Measurements from ENCODE around the gene CMTM7.
"Not testable (repeated sequence)": the region's sequence is repeated elsewhere in the genome, so short reads cannot be mapped to it uniquely, and the experiment has no call there.

Gene CMTM7

DNA sequence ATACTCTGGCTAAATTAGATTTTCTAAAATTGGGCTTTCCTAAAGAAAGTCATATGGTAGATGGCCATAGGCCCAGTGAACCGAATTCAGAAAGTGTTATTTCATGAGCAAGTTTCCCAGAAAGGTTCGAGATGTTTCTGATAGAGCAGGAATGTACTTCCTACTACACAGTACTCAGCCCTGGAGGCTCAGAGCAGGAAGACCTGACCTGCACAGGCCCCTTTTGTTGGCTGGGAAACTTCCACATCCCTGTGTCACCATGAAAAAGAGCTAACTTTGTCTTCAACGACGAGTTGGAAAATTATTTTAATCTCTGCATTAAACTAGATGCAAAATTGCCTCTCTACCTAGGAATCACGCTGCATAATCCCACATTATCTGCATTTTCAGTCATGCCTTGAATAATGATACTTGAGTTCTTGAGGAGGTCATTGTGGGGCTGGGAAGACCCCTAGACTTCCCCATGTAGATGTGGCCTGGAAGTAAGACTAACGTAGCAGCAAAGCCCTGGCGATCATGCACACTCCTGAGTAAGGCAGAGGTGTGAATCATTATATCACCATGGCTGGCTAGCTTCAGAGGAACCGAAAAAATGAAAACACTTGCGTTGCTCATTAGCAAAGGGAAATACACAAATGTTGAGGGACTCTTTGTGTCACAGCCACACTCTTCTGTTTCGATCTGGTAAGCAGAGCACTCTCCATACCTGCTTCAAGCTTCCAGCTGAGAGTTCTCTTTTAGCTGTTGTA is 47.1 kb downstream of the CMTM7 start:
- no peak for DNase-seq

DNA sequence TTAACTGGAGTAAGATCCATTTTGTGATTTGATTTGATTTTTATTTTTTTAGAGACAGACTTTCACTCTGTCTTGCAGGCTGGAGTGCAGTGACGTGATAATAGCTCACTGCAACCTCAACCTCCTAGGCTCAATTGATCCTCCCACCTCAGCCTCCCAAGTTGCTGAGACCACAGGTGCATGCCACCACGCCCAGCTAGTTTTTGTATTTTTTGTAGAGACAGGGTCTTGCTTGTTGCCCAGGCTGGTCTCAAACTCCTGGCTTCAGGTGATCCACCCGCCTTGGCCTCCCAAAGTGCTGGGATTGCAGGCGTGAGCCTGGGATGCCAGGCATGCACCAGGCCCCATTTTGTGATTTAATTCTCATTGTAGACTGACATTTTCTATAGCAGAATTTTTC is 47.8 kb downstream of the CMTM7 start:
- DNase-seq, result not testable (repeated sequence)

DNA sequence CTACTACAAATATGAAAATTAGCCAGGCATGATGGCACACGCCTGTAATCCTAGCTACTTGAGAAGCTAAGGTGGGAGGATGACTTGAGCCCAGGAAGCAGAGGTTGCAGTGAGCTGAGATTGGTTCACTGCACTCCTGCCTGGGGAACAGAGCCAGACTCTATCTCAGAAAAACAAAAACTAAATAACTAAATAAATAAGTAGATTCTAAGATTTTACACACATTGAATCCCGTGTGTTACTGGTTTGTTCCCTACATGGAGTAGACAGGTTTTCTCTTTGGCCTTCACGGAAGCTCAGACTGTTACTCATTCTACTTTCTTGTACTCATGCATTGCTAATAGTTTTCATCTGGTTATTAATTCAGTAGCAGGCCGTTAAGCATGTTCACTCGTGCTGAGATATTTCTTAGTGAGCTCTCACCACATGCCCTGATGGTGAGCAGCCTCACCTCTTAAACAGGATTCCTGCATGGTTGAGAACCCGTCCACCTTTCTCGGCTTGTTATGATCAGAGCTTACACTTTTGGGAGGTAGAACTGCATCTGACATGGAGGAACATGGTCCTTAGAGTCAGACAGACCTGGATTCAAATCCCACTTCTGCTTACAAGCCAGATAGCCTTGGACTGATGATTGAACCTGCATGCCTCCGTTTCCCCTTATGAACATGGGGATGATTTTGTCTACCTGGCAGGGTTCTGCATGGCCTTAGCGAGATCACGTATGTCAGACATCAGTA is 49.1 kb downstream of the CMTM7 start:
- no peak for DNase-seq

DNA sequence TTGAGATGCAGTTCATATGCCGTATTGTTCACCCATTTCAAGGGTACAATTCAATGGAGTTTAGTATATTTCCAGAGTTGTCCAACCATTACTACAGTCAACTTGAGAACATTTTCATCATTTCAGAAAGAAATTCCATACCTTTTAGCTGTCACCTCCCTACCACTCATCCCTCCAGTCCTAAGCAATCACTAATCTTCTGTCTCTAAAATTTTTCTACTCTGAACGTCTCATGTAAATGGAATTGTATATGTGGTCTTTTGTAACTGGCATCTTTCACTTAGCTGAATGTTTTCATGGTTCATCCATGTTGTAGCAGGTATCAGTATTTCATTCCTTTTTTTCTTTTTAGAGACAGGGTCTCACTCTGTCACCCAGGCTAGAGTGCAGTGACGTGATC is 51.1 kb downstream of the CMTM7 start:
- DNase-seq, result no peak

DNA sequence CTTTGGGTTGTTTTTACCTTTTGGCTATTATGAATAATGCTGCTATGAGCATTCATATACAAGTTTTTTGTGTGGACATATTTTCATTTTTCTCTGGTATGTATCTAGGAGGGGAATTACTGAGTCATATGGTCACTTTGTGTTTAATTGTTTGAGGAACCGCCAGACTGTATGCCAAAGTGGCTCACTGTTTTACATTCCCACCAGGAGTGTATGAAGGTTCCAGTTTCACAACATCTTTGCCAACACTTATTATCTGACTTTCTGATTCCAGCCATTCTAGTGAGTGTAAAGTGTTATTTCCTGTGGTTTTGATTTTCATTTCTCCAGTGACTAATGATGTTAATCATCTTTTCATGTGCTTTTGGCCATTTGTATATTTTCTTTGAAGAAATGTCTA is 51.8 kb downstream of the CMTM7 start:
- no peak for DNase-seq

DNA sequence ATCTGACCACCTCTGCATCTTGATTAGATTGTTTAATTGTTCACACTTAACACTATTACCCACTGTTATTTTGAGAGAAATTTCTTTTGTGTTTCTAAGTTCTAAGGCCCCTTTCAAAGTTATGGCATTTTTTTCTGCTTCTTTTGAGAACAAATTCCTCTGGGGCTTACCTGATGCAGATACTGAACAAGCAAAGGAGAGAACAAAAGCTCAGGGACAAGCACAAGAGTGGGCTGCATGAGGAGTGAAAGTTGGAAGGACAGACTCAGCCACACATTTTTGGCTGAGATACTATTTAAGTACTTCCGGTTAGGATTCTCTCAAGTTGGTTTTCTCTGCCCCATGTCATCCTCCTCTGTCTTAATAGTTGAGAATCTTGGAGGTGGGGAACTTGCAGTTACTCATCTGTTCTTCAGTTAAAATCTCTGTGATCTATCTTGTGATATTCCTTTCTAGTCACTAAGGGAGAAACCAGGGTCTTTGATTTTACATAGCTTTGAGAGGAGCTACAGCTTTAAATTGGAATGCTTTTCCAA is 56.3 kb downstream of the CMTM7 start:
- no peak for DNase-seq

DNA sequence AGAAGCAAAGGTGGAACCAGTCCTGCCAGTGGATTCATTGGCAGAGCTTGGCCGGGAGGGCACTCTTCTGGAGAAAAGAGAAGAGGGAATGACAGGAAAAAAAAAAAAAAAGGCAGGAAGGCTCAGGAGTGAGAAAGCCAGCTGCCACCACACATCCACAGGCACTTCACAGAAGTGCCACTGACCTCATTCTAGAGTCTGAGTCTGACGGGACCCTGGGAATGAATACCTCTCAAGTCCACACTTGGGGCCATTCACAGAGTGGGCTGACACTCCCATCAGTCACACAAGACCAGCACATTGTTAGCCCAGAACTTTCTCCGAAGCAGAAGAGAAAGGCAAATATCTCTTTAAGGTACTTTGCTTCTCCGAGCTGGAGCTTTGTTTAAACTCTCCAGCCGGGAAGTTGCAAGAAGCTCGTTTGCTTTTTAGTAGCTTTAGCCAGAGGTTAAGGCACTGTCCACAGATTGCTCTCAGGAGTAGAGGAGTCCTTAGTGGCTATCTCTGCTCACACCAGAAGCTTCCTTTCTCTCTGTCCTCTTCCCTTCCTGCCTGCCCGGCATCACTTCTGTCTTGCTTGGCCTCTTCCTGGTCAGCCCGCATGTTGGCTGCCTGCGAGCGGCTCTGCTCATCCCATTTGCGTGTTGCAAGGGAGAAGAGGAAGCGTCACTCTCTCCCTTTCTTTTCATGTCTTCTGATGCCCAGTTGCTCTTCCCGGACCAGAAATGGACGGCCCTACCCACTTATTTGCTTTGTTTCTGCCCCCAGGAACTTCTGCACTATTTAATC is 57.2 kb downstream of the CMTM7 start:
- no peak for DNase-seq

DNA sequence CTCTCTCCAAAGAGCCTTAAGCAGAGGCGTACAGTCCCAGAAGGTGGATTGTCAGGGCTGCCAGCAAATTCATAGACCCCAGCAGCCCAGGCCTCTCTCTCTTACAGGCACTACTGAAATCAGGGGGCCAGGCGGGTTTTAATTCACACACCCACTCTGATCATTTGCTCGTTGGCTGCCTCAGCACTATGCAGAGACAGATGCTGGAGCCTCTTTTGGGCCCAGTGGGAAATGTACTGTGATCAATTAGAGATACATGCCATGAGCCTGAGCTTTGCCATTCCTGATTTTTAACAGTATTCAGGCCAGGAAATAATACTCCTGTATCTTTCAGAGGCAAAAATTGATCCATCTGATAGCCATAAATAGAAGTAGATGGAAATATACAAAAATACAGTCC is 58.0 kb downstream of the CMTM7 start:
- DNase-seq, result no peak

DNA sequence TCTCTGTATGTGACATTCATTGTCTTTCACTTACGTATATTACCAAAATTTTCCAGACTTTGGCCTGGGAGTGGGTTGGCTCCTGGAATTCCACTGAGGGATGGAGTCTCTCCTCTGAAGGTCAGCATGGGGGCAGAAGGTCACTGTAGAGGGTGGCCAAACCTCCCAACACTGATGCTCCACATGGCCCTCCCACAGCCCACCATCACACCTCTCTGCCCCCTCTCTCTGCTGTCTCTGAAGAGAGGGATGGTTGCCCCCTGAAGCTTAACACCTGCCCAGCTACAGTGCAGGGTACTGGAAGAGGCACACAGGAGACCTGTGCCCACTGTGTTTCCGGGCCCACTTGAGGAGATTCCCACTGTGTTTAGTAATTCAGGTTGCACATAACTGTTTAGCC is 58.8 kb downstream of the CMTM7 start:
- DNase-seq, result no peak

GRCh38 chr3:32450992-32451659 is 59.5 kb downstream of the CMTM7 start:
- DNase-seq, result no peak

DNA sequence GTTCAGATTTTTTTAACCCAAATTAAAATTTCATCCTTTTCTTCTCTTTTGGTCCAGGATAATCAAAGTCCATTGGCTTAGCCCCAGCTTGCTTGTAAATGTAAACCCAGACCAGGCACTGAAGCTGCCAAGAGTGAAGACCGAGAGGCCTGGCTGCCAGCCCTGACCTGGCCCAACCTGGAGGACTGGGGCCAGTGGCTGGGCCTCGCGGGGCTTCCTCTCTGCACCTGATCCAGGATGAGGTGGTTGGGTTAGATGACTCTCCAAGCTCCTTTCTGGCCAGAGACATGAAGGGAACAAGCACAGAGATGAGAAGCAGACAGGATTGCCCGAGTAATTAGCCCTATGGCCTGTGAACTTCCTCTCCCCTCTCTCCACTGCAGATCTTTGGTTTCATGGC is 60.4 kb downstream of the CMTM7 start:
- no peak for DNase-seq

- no peak for DNase-seq
Measured at GRCh38 chr3:32453346-32453745, 61.7 kb downstream of the CMTM7 start.

- DNase-seq, result no peak
Measured at GRCh38 chr3:32454111-32454510, 62.5 kb downstream of the CMTM7 start.

- DNase-seq, result no peak
Measured at GRCh38 chr3:32454731-32455608, 63.3 kb downstream of the CMTM7 start.

- no peak for DNase-seq
Measured at GRCh38 chr3:32455609-32456428, 64.2 kb downstream of the CMTM7 start.

GRCh38 chr3:32456429-32457130 is 64.9 kb downstream of the CMTM7 start:
- DNase-seq, result no peak

GRCh38 chr3:32457971-32458471 is 66.4 kb downstream of the CMTM7 start:
- DNase-seq, result no peak

- DNase-seq, result no peak
Measured at GRCh38 chr3:32459450-32459849, 67.8 kb downstream of the CMTM7 start.

GRCh38 chr3:32460031-32460749 is 68.5 kb downstream of the CMTM7 start:
- DNase-seq, result no peak
